T-helper 22 cell (primary cell): ENCODE measurements around the gene MOK.

Experiments used
- DNase-seq: peaks from one replicate; pipeline ENCODE4 v3.0.0-alpha.2; 2020; ENCODE audit warnings: low read depth

Gene MOK

GRCh38 chr14:102180248-102180998 lies 124.5 kb downstream of the MOK start:
- DNase-seq, result no peak
